Measurements from ENCODE around the gene TMEM119. TPM values are rescaled to one million over a fixed set of nuclear protein-coding genes. Genes with fewer than 3 reads are reported as not detected.

Gene TMEM119
- total and polyA plus RNA-seq, 9 of the 15 experiments (the other 6 are each of a cell fraction or from before 2014, with no cell fraction given): 0.18 TPM; not detected in 8

- TF ChIP-seq SP1 (CRISPR knock-in tag; IDR thresholded peaks at IDR 0.05): peak; percentile 95
- TF ChIP-seq, protein P1, sequence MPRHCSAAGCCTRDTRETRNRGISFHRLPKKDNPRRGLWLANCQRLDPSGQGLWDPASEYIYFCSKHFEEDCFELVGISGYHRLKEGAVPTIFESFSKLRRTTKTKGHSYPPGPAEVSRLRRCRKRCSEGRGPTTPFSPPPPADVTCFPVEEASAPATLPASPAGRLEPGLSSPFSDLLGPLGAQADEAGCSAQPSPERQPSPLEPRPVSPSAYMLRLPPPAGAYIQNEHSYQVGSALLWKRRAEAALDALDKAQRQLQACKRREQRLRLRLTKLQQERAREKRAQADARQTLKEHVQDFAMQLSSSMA (CRISPR knock-in tag; IDR thresholded peaks at IDR 0.05): no peak
- no peak for TF ChIP-seq ZNF644 (tag; IDR thresholded peaks at IDR 0.05; ENCODE audit: low read depth)
- TF ChIP-seq IRF2 (CRISPR knock-in tag; IDR thresholded peaks at IDR 0.05): no peak
- peak; percentile 35; the same call in 1 of the 2 replicates for TF ChIP-seq NR2C2 (CRISPR knock-in tag; IDR thresholded peaks at IDR 0.05)
- no peak for TF ChIP-seq NR2C2 (tag; IDR thresholded peaks at IDR 0.05)
- no peak for TF ChIP-seq ZNF232 (CRISPR knock-in tag; IDR thresholded peaks at IDR 0.05)
- peak; percentile 28 for TF ChIP-seq MXD1 (CRISPR knock-in tag; IDR thresholded peaks at IDR 0.05; ENCODE audit: borderline replicate concordance, poor library complexity, severe bottlenecking)
- TF ChIP-seq, protein P2, sequence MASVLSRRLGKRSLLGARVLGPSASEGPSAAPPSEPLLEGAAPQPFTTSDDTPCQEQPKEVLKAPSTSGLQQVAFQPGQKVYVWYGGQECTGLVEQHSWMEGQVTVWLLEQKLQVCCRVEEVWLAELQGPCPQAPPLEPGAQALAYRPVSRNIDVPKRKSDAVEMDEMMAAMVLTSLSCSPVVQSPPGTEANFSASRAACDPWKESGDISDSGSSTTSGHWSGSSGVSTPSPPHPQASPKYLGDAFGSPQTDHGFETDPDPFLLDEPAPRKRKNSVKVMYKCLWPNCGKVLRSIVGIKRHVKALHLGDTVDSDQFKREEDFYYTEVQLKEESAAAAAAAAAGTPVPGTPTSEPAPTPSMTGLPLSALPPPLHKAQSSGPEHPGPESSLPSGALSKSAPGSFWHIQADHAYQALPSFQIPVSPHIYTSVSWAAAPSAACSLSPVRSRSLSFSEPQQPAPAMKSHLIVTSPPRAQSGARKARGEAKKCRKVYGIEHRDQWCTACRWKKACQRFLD (CRISPR knock-in tag; IDR thresholded peaks at IDR 0.05): 0 out of 2 replicates have a peak, but pooled peaks have one; percentile 61
- no peak for TF ChIP-seq ETS2 (tag; IDR thresholded peaks at IDR 0.05; ENCODE audit: borderline replicate concordance, poor library complexity, severe bottlenecking)
- TF ChIP-seq XRCC3 (IDR thresholded peaks at IDR 0.05): no peak
- TF ChIP-seq XRCC4 (IDR thresholded peaks at IDR 0.05; ENCODE audit: extremely low read depth, insufficient read depth, insufficient read length): no peak
- no peak; the same call in 1 of the 2 replicates for TF ChIP-seq KAT7 (CRISPR knock-in tag; IDR thresholded peaks at IDR 0.05; ENCODE audit: borderline replicate concordance)
- no peak for TF ChIP-seq SREBF1 (IDR thresholded peaks at IDR 0.05; ENCODE audit: borderline replicate concordance, low read depth, low read length)
- peak; percentile 75 for TF ChIP-seq ARID4B (CRISPR knock-in tag; IDR thresholded peaks at IDR 0.05)
- peak; percentile 52; the same call in 1 of the 2 replicates for TF ChIP-seq ZNF175 (CRISPR knock-in tag; IDR thresholded peaks at IDR 0.05; ENCODE audit: low read depth)
- no peak for TF ChIP-seq GATAD2A (IDR thresholded peaks at IDR 0.05)
- TF ChIP-seq NR4A1 (CRISPR knock-in tag; IDR thresholded peaks at IDR 0.05): no peak
- TF ChIP-seq NR4A1 (tag; IDR thresholded peaks at IDR 0.05): no peak
- no peak for TF ChIP-seq ZNF431 (CRISPR knock-in tag; IDR thresholded peaks at IDR 0.05)
- TF ChIP-seq ZNF239 (CRISPR knock-in tag; IDR thresholded peaks at IDR 0.05): no peak
- no peak for TF ChIP-seq ZFP30 (CRISPR knock-in tag; IDR thresholded peaks at IDR 0.05; ENCODE audit: borderline replicate concordance)
These were observed 35.3 kb downstream of the TMEM119 start, which contains the start of gene ISCU (continued) for GRCh38 chr12:108562348-108563135.
